DMS 273 (cell line): ENCODE results near the gene CALCA.
"Not testable (repeated sequence)": the region's sequence is repeated elsewhere in the genome, so short reads cannot be mapped to it uniquely, and the experiment has no call there.

ENCODE experiments used
- DNase-seq: peaks from one replicate; lab custom pipeline; 2025; ENCODE audit not compliant: unreplicated experiment; lab: John Stamatoyannopoulos, UW

Gene CALCA, protein sequence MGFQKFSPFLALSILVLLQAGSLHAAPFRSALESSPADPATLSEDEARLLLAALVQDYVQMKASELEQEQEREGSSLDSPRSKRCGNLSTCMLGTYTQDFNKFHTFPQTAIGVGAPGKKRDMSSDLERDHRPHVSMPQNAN

DNA sequence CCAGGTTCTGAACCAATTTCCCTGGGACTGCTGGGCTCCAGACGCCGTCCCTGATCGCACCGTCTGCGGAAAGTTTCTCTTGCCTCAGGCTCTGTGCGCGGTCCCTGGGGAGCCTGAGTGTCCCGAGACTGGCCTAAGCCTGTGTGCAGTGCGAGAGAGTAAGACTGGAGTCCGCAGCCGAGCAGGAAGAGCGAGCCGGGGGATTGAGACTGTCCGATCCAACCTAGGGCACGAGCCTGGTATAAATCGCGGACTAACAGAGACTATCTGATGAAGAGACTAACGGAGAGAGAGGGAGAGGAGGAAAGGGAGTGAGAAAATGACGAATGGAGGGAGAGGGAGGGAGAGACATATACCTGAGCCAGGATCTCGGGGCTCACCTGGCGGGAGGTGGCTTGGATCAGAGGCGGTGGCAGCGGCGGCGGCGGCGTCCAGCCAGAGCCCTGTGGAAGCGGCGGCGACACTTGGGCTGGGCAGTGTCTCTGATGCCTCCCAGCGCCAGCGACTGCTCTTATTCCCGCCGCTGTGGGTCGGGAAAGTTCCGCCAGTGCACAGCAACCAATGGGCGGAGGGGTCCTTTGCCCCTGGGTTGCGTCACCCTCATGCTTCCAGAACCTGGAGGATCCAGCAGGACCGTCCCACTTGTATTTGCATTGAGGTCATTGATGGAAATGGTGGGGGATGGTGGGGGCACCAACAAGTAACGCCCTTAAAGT lies at the start of gene CALCA:
CALCA (minus strand) TSS at position 487 of the 716 bp plus-strand sequence. CDS start 1,159 bp downstream, outside the sequence.
- DNase-seq: peak; percentile 16

DNA sequence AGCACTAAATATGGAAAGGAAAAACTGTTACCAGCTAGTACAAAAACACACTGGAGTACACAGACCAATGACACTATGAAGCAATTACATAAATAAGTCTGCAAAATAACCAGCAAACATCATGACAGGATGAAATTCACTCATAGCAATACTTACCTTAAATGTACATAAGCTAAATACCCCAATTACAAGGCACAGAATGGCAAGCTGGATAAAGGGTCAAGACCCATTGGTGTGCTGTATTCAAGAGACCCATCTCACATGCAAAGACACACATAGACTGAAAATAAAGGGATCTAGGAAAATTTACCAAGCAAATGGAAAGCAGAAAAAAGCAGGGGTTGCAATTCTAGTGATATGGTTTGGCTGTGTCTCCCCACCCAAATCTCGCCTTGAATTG lies 44.0 kb upstream of the CALCA start:
- no peak for DNase-seq

DNA sequence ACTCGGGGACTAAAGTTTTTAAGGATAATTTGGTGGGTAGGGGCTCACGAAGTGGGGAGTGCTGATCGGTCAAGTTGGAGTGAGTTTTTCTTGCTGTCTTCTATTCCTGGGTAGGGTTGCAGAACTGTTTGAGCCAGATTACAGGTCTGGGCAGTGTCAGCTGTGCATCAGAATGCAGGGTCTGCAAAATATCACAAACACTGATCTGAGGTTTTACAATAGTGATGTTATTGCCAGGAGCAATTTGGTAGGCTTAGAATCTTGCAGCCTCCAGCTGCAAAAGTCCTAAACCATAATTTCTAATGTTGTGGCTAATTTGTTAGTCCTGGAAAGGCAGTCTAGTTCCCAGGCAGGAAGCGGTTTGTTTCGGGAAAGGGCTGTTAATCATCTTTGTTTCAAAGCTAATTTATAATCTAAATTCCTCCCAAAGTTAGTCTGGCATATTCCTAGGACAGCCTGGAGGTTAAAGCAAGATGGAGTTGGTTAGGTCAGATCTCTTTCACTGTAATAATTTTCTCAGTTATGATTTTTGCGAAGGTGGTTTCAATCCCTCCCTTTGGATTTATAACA lies 39.7 kb upstream of the CALCA start:
- no peak for DNase-seq

DNA sequence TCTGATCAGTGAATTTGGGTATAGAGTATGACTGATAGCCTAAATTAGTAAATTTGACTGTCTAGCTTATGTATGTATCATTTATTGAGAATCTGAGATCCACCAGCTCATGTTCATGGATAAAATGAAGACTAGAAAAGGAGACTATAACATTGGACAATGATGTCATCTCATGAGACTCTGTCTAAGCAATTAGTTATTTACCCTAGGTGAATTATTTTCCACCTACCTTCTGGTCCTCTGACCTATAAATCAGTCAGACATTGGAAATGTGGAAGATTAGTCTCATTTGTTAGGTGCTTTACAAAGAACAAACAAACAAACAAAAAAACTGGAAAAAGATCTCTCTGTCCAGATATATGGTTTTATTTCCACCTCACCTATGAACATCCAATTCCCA lies 38.7 kb upstream of the CALCA start:
- DNase-seq: no peak

DNA sequence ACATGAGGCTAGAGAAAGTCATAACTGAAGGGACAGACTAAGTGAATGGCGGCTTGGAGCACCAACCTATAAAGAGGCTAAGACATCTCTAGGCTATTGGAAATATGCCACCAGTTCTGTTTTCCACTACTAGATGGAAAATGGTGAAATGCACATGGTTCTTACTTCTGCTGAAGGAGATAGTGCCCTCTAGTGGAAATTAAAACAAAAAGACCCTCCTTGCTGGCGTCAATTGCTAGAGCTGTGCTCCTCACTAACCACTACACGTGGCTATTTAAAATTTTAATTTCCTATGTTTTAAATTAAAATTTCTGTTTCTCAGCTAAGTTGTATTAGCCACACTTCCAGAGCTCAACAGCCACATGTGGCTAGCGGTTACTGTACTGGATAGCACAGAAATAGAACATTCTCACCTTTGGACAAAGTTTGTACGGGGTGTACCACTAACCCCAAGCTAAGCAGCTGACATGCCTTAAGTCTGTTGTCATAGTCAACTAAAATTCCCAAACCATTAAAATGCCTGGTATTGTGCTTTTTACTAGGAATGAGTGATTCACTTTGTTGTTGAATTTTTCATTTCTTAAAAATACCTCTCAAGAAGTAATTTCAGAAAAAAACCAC lies 34.1 kb upstream of the CALCA start:
- DNase-seq: peak; percentile 51

DNA sequence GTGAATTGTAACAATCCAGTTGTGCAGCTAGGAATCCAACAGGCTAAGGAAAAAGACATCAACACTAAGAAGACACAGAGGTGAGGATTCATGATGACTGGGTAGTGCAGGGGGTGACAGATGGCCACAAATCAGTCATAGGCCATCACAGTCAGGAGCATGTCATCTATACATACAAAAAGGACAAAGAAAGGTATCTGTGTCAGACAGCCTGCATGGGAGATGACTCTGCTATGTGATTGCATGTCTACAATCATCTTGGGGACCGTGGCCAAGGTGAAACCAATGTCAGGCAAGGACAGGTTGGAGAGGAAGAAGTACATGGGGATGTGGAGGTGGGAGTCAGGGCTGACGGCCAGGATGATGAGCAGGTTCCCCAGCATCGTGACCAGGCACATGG lies 16.0 kb upstream of the CALCA start:
- DNase-seq: not testable (repeated sequence)

DNA sequence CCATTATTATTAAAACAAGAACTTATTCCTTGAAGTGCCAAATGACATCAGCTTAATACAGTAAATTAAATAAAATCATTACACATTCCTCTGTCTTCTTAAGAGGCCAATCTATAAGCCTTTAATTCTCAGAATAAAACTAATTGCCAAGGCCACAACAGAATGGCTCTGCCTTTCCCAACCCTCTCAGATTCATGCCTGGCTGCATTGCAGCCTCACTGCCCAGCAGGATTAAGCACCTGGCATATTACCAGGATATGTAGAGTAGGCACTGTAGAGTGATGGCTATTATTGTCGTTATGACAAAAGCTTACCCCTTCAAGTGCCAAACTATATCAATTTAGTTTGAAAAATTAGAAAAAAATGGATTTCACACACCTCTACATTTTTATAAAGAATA lies 9.4 kb upstream of the CALCA start:
- no peak for DNase-seq

DNA sequence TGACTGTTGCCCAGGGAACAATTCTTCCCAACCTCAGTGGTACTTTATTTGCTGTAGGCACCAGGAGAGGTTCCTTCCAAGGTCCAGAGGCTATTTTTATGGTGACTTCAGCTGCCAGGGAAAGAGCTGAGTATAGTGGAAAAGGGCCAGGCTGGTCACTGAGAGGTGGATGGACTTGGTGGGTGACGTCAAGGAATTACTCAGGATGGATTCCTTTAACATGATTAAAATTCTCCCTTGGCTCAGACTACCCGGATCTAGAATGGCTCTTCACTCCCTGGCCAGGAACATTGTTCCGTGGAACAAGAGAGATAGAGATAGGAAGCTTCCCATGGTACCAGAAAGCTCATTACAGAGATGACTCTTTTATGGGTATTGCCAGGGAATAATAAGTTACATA lies 8.7 kb upstream of the CALCA start:
- no peak for DNase-seq

DNA sequence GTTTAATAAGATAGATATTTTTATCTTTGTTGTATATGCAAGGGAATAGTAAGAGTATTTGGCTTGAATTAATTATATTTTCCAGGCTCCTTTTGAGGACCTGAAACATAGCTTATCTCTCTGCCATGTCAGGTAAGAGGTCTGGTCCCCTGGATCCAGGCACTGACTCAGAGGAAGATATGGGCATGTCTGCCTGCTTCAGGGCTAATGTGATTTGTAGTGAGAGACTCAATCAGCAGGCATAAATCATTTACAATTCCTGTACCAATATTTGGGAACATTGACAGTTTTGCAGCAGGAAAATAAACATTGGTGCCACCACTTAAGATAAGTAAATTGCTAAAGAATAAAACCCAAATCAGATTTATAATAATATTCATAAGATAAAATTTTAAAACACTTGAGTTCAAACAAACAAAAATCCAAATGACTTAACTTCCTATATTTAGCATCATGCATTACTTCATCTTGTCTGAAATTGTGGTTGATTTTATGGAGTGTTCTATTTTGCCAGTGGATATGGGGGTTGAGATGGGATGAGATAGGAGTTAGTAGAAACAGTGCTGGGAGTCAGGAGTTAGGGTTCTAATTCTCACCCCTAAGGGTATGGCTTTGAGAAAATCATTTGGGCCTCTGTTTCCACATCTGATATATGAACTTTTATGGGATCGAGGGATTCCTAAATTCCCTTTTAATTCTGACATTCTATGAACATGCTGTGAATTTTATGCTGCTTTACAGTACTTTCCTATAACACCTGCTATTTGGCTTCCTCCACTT lies 5.1 kb upstream of the CALCA start:
- DNase-seq: no peak

DNA sequence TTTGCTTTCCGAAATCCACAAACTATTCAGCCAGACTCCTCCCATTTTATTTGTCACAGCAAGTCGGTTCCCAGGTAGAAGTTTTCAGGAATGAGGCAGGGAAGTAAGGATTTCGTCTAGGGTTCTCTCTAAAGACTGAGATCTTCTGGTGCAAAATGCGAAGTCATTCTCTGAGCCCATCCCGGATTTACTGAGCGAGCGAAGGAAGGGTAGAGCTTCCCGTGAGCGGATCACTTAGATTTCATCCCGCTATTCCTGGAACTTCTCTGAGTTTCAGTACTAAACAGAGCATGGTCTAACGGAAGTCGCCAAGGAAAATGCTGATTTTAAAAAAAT lies 3.1 kb upstream of the CALCA start:
- DNase-seq: no peak

DNA sequence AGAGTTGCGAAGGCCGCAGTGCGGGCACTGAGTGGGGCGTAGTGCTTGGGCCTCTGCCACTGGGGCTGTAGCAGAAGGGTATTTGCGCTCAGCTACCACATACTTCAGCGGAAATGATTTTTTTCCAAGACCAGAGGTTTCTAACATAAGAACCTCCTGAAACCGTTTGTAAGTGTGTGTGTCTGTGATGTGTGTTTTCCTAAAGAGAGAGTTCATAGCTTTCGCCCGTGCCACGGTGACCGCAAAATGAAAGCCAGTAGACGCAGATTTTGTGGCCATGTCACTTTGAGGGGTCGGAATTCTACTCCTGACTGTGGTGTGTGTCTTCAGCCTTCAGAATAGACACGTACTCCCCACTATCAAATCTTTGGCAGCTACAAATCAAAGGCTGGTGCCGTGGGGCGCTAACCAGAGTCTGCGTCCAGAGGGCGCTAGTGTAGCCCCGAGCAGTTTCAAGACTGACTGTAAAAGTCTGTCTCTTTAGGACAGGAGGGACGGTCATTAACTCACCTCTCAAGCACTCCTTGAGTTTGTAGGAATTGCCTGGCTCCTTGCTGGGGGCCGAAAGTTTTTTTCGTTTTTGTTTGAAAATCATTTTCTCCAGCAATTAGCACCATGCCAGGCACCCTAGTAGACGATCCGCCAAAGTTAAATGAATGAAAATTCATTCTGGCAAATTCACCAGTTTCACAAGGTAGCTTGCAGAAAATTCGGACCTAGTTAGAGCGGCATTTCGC lies 2.5 kb upstream of the CALCA start:
- peak; percentile 61 for DNase-seq

DNA sequence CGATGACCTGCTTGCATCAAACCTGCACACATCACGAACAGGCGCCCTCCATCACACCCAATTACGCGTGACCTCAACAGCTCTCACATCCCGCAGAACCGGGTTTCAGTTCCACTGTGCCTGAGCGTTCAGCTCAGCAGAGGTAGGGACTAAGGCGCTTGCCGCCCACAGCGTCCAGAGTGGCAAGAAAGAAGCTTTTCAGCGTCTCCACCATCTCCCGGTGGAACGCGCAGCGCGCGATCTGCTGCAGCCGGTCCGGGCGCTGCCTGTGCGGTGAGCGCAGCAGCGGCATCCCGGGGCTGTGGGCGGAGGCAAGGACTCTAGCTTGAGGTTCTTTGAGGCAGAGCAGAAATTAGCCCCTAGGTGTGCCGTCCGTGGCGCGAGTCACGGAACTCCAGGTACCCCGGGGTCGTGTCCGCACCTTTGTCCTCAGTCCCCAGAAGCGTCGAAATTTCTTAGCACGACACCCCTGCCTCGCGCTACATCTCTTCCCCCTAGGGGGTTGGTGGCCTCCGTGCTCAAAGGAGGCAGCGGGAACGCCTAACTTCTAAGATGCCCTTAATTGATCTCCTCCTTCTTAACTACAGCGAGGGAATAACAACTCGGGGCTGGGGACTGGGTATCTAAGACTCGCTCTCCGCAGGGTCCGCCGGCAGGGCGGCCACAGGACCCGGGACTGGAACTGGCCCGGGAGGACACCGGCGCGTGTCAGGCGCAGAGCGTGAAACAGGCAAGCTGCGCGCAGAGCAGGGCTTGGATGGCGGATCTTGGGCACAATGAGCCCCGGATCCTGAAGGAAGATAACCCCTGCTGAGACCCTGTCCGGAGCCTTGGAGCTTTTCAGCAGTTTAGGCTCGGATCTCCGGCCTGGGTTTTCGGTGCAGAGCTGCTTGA lies 1.7 kb upstream of the CALCA start:
- peak; percentile 54 for DNase-seq

DNA sequence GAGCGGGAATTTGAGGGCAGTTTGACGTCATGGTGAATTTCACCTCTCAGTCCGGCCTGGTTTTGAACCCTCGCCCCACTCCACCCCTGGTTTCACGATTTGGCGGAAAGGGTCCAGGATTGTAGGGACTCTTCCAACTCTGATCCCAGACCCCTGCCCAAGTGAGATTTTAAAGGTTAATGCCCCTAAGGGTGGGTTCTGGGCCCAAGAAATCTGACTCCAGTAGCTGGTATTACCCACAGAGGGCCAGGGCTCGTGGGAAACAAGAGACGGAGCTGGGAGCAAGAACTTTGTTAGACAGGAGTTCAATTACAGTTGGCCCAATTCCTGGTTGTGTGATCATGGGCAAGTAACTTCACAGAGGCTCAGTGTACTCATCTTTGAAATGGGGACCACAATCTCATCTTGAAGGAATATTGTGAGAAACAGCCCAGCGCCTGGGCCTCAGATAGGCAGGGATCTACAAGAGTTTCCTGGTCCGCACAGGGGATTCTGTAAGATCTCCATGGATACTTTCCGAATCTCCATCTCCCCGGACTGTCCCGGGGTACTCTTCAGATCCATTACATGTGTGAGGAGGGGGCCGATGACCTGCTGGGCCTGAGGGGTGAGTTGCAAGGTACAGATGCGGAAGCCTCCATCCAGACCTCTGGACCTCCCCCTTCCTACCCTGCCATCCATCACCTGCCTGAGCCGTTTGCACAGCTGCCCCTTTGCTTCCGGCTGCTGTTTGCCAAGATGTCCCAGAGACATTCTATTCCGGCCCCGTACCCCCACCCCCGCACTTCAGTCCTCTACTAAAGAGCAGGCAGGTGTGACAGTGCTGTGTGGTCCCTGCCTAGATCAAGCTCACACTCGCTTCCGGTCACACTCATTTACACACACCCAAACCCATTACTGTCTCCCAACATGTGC lies 687 bp upstream of the CALCA start:
- DNase-seq: no peak

DNA sequence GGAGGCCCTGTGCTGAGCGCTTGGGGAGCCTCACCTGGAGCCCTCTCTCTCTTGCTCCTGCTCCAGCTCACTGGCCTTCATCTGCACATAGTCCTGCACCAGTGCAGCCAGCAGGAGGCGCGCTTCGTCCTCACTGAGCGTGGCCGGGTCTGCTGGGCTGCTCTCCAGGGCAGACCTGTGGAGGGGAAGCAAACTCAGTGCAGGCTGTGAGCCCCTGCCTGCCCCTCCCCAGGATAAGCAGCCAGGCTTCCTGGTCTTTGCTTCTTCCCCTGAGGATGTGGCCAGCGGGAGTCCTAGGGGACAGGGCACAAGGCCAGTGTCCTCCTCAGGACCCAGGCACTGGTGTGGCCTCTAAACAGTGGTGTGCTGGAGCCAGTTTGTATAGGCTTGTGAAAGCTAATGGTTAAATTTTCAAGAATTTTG lies 2.2 kb downstream of the CALCA start:
- peak; percentile 66 for DNase-seq

DNA sequence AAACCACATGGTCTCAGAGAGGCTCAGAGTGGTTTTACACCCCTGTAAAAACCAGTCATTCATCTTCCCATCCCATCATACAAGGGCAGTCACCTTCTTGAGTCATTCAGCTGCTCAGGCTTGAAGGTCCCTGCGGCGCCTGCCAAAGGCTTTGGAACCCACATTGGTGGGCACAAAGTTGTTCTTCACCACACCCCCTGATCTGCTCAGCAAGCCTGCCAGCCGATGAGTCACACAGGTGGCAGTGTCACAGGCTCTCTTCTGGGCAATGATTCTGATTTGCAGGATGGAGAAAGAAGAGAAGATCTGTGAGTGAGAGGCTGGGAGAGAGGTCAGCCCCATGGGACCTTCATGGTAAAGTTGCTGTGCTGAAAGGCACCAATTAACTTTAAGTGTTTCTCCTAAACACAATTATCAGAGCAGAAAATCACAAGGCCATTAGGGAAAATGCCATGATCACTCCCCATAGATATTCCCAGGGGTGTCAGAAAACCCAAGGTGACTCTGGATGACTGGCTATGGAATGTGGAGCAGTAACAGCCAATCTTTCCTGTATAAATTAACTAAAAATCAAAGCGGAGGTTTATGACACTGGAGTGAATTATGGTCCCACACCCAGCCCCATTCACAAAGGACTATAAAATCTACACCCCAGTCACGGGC lies 4.4 kb downstream of the CALCA start:
- DNase-seq: no peak

DNA sequence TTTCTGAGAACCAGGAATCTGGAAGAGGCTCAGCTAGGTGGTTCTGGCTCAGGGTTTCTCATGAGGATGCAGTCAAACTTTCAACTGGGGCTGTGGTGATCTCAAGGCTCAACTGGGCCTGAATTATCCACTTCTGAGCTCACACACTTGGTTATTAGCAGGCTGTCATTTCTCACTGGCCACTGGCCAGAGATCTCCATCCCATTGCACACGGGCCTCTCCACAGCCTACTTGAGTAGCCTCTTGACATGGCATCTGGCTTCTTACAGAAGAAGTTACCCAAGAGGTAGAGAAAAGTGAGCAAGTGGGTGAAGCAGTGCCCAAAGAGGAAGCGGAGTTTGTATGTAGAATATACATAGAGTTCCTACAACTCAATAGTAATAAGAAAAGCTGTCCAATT lies 16.0 kb downstream of the CALCA start:
- DNase-seq: no peak

DNA sequence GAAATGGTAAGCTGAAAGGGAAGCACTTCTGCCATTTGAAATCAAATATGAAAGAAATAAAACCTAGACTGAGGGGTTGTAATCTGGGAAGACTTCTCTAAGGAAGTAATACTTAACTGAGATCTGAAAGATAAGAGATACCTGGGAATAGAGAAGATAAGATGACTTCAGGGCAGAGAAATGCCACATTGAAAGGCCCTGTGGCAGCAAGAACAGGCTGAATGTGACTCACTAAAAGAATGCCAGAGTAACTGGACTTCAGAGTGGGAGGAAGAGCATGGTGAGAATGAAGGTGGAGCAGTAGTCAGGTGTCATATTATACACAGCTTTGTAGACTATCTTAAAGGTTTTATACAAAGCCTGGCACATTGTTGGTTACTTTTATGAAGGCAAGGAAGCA lies 17.6 kb downstream of the CALCA start:
- DNase-seq: no peak

DNA sequence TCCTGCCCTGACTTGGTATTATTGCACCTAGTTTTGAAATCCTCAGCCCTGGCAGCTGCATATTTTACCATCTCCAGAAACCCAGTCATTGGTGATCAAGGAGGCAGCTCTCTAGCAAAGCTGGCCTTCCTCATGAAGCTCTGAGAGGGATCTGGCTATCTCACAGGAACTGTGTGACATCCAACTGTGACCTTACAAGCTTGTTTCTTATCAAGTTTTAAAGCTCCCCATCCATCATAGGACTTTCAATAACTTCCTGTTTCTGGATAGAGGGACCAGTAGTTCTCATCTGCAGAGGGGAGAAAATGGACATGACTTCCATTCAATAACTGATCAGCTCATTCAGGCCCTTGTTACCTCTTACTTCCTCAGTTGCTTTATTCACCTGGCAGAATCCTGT lies 18.2 kb downstream of the CALCA start:
- no peak for DNase-seq
